Activated gamma-delta T cell (primary cell): ENCODE measurements around the gene CTF1.
"Not testable (repeated sequence)": the region's sequence is repeated elsewhere in the genome, so short reads cannot be mapped to it uniquely, and the experiment has no call there.

Source experiments
- DNase-seq: peaks from one replicate; lab custom pipeline; 2025; lab: John Stamatoyannopoulos, UW
- total RNA-seq, 2 donors: gene quantifications; one replicate each; lab custom pipeline; 2026; lab: John Stamatoyannopoulos, UW

Gene CTF1, protein sequence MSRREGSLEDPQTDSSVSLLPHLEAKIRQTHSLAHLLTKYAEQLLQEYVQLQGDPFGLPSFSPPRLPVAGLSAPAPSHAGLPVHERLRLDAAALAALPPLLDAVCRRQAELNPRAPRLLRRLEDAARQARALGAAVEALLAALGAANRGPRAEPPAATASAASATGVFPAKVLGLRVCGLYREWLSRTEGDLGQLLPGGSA
- 0.05 to 0.31 reads per million in 2 donors for total RNA-seq

GRCh38 chr16:30896261-30896888 is at the start of gene CTF1:
TSS of gene CTF1 (plus strand) at chr16:30896614. CDS start at chr16:30896644, 30 bp downstream.
- no peak for DNase-seq

GRCh38 chr16:30846649-30847402 is 49.6 kb upstream of the CTF1 start:
- DNase-seq, result no peak

GRCh38 chr16:30850246-30850645 is 46.2 kb upstream of the CTF1 start:
- no peak for DNase-seq

DNA sequence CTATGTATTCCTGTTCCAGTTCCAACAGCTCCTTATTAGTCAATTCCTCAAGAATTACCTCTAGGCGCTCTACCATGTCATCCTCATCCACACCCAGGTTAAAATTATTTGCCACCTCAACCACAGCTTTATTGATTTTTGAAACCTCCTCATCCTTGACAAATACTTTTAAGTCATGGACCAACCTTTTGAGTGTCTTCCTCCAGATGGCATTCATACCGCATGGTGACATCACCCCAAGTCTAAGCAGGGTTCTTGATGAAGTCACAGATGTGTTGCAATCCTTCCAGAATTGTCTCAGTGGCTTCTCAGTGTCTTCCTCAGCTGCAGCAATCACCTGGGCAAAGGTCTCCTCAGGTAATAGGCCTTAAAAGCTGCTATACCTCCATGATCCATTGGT is 42.7 kb upstream of the CTF1 start:
- DNase-seq, result no peak

GRCh38 chr16:30858111-30858495 is 38.3 kb upstream of the CTF1 start:
- DNase-seq, result no peak

- DNase-seq, result no peak
Observed at GRCh38 chr16:30858829-30859423, 37.5 kb upstream of the CTF1 start.

DNA sequence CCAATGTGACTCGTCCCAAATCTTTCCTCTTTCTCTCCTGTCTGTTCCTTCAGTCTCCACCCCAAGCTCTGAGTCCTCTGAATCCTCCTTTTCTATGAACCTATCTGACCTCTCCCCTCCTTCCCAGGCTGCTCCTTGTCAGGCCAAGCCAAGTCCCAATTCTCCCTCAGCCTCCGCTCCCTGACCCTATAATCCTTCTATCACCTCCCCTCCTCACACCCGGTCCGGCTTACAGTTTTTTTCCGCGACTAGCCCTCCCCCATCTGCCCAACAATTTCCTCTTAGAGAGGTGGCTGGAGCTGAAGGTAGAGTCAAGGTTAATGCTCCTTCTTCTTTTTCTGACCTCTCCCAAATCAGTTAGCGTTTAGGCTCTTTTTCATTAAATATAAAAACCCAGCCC is 35.7 kb upstream of the CTF1 start:
- not testable (repeated sequence) for DNase-seq

DNA sequence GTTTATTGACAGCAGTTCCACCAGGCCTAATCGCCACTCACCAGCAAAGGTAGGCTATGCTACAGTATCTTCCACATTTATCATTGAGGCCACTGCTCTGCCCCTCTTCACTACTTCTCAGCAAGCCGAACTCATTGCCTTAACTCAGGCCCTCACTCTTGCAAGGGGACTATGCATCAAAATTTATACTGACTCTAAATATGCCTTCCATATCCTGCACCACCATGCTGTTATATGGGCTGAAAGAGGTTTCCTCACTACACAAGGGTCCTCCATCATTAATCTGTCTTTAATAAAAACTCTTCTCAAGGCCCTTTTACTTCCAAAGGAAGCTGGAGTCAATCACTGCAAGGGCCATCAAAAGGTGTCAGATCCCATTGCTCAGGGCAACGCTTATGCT is 33.2 kb upstream of the CTF1 start:
- DNase-seq, result not testable (repeated sequence)

- no peak for DNase-seq
Observed at GRCh38 chr16:30866031-30866430, 30.4 kb upstream of the CTF1 start.

GRCh38 chr16:30867747-30868146 is 28.7 kb upstream of the CTF1 start:
- no peak for DNase-seq

DNA sequence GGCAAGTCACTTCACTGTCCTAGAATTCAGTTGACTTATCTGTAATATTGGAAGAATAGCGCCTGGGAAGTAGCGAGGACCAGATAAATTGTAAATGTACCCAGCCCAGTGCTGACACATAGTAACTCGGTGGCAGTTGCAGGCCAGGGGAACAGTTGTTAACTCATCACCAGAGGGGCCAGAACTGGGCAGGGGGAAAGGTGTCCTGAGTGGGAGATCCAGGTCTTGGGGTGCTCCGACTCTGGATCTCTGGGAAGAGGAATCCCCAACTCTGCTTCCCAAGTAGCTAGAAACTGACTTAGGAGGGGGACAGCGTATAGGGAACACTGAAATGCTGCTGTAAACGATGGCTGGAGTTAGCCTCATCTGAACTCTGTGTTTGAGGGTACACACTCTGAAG is 25.5 kb upstream of the CTF1 start:
- no peak for DNase-seq

GRCh38 chr16:30874244-30874820 is 22.1 kb upstream of the CTF1 start:
- DNase-seq, result no peak

- peak; percentile 76 for DNase-seq
Observed at GRCh38 chr16:30874821-30875717, 21.3 kb upstream of the CTF1 start.

GRCh38 chr16:30875871-30876801 is 20.3 kb upstream of the CTF1 start:
- DNase-seq, result no peak

DNA sequence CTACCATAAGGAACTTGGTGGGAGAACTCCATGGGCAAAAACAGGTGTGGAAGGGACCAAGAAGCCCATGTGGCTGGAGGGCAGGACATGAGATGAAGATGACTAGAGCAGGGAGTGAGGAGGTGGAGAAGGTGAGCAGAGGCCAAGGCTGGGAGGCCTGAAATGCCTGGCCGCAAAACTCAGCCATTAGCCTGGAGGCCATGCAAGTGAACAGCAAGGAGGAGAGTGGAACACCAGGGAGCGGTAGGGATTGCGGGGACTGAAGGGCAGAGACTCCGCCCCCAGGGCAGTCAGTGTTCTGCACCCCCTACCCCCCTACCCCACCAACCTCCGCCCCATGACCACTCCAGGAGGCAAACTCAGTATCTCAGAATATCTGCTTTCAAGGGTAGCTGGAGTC is 19.5 kb upstream of the CTF1 start:
- DNase-seq, result no peak

- no peak for DNase-seq
Observed at GRCh38 chr16:30882429-30883310, 13.7 kb upstream of the CTF1 start.

DNA sequence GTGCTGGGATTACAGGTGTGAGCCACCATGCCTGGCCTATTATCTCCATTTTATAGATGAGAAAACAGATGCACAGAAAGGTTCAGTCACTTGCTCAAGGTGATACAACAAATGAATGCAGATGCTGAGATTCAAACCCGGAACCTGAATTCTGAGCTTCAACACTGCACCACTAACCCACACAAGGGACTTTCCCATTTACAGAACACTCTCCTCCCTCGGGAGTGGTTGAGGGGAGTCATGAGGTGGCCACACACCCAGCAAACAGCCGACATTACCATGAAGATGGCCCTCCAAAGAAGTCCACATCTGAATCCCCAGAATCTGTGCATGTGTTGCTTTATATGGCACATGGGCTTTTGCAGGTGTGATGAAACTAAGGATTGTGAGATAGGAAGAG is 11.7 kb upstream of the CTF1 start:
- DNase-seq, result no peak

DNA sequence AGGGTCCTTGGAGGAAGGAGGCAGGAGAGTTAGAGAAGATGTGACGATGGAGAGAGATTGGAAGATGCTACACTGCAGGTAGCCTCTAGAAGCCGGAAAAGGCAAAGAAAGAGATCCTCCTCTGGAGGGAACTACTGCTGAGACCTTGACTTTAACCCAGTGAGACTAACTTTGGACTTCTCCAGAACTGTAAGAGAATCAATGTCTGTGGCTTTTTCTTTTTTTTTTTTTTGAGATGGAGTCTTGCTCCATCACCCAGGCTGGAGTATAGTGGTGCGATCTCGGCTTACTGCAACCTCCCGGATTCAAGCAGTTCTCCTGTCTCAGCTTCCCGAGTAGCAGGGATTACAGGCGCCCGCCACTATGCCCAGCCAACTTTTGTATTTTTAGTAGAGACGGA is 11.2 kb upstream of the CTF1 start:
- DNase-seq, result no peak

- no peak for DNase-seq
Observed at GRCh38 chr16:30886145-30886544, 10.3 kb upstream of the CTF1 start.
